ENCODE data around the gene CATSPERD.

DNA sequence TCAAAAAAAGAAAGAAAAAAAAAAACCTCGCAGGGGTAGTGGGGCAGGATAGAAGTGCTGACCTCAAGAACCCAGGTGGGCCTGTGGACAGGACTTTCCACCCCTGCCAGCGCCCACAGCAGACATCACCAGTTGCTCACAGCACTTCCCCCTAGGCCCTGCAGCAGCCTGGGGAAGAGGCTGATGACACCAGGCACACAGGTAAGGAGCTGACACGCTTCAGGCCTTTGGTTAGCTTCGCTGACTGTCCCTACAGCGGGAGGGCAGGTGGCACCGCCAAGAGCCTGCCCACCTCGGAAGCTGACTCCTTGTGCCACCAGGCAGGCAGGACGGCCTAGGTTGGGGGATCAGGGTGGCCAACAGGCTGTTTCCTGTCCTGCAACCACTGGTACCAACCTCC, 9.4 kb upstream of the CATSPERD start:
- no peak for TF ChIP-seq POLR2A (IDR thresholded peaks at IDR 0.05; ENCODE audit: low read depth, low read length)
- TF ChIP-seq POLR2AphosphoS5 (IDR thresholded peaks at IDR 0.05; ENCODE audit: low read depth, low read length): no peak
- no peak for TF ChIP-seq TAF1 (IDR thresholded peaks at IDR 0.05; ENCODE audit: borderline replicate concordance, low read depth, low read length)

All from GM12892 (cell line).